Erythroblast (primary cell): ENCODE data around the gene FARP1.
A peak's percentile ranks its signal among the peaks of the same experiment; 100 is the strongest.

Experiments
- DNase-seq, 2 experiments: peaks; one replicate each; lab custom pipeline; 2025; lab: John Stamatoyannopoulos, UW
- GATA1 ChIP-seq: IDR thresholded peaks from 2 replicates; pipeline ENCODE4 v1.6.1; 2011; ENCODE audit warnings: low read depth, mild to moderate bottlenecking, control low read depth, low read length, moderate library complexity
- POLR2A ChIP-seq: IDR thresholded peaks from 2 replicates; pipeline ENCODE4 v1.6.1; 2011; ENCODE audit warnings: mild to moderate bottlenecking, low read length

Gene FARP1

GRCh38 chr13:98110749-98111148 is 32.1 kb upstream of the FARP1 start:
- TF ChIP-seq POLR2A (no peak), GATA1 (no peak)

DNA sequence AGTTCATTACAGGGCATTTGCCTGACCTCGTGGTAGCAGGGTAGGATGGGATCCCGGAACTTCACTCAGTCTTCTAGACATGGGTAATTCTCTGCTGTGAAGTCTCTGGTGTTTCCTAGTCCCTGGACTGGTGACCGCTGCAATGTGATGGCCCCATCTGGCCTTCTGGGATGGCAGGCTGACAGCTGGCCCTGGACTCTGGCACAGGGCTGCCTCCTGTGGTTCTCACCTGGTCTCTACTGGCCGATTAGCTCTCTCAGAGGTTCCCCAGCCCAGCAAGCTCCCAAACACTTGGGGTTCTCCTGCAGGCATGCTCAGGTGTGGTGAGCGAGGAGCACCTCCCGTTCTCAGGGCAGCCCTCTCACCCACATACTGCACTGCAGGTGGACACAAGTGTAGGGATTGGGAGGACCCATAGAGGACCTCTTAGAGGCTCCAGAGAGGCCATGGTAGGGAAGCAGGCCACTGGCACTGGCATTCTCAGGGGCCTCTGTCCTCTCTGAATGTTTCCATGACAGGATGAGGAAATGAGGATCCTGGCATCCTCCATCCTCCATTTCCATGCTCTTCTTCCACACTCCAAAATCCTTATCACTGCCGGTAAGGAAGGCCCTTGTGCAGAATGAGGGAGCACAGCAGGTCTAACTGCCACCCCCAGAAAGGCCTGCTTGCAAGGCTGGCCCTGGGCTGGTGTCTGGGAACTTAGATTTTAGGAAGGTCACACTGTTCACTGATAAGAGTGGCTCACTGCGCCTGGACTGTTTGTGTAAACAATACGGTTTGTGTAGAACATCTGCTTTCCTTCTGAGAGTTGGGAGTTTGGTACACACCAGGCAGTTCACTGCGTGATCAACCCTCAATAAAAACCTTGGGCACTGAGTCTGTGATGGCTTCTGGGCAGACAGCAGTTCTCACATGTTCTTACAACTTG is 31.5 kb upstream of the FARP1 start:
- TF ChIP-seq POLR2A (no peak), GATA1 (no peak)
- no peak for DNase-seq

More at GRCh38 chr13:98110749-98111148, 32.1 kb upstream of the FARP1 start:
- no peak for DNase-seq

DNA sequence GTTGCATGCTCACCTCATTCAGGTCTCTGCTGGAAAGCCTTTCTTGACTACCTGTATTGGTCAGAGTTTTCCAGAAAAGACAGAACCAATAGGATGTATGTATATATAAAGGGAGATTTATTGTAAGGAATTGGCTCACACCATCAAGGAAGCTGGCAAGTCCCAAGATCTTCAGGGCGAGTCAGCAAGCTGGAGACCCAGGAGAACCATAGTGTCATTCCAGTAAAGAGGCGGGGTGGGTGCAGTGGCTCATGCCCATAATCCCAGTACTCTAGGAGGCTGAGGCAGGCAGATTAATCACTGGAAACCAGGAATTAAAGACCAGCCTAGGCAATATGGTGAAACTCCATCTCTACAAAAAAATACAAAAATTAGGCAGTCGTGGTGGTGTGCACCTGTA is 30.4 kb upstream of the FARP1 start:
- no peak for TF ChIP-seq POLR2A
- no peak for TF ChIP-seq GATA1

GRCh38 chr13:98118865-98119264 is 24.0 kb upstream of the FARP1 start:
- TF ChIP-seq GATA1 (no peak), POLR2A (no peak)
- no peak for DNase-seq

More for the DNA sequence above, 30.4 kb upstream of the FARP1 start:
- no peak for DNase-seq

DNA sequence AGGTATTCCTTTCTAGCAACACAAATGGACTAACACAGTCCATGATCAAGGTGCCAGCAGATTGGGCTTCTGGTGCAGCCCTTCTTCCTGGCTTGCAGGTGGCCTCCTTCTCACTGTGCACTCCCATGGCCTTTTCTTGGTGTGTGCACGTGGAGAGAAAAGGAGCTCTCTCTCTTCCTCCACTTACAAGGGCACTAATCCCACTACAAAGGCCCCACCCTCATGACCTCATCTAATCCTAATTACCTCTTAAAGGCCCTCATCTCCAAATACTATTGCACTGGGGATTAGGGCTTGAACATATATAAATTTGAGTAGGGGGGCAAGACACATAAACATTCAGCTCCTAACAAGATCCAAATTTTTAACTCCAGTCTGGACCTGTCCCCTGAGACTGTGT is 19.7 kb upstream of the FARP1 start:
- DNase-seq, result no peak
- no peak for TF ChIP-seq POLR2A
- TF ChIP-seq GATA1, result no peak

DNA sequence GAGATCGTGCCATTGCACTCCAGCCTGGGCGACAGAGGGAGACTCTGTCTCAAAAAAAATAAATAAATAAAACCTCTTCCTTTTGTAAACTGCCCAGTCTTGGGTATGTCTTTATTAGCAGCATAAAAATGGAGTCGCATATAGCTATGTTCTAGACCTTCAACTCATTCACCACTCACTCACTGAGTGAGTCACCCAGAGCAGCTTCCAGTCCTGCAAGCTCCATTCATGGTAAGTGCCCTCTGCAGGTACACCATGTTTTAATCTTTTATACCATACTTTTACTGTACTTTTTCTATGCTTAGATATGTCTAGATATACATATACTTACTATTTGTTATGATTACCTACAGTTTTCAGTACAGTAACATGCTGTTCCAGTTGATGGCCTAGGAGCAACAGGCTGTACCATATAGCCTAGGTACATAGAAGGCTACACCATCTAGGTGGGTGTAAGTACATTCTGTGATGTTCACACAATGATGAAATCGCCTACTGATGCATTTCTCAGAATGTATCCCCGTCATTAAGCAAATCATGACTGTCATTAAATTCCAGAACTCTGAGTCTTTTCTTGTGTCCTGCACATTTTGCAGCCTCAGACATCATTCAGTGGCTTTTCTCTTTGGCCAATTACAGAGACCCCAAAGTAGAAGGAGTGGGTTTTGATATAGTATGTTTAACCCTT is 13.7 kb upstream of the FARP1 start:
- DNase-seq, result no peak
- TF ChIP-seq GATA1 (no peak), POLR2A (no peak)

DNA sequence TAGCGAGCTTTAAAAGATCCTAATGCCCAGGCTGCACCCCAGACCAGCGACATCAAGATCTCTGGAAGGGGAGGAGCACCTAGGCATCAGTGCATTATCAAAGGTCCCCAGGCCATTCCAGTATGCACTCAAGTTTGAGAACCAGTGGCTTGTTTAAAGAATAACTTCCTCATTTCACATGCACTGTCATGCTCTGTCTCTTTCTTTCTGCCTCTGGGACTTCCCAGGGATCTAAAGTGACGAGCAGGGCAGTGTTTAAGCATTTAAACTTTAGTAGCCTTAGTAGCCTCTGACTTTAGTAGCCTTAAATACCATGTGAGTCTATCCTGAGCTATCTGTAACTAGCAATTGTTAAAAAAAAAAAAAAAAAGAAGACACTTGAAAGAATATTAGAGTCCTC is 8.9 kb upstream of the FARP1 start:
- DNase-seq, result peak; percentile 3 to 25
- no peak for TF ChIP-seq POLR2A
- no peak for TF ChIP-seq GATA1

DNA sequence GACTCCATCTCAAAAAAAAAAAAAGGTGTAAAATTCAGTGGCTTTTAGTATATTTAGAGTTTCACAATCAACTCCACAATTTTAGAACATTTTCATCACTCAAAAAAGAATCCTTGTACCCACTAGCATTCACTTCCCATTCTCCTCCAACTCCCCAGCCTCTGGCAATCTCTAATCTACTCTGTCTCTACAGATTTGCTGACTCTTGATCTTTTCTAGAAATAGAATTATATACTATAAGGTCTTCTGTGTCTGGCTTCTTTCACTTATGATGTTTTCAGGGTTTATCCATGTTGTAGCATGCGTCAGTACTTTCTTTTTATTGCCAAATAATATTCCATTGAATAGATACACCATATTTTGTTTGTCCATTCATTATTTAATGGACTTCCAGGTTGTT is 8.0 kb upstream of the FARP1 start:
- no peak for DNase-seq
- TF ChIP-seq POLR2A, result no peak
- no peak for TF ChIP-seq GATA1

- DNase-seq, result no peak
- TF ChIP-seq GATA1, result no peak
Measured at GRCh38 chr13:98141091-98141490, 1.8 kb upstream of the FARP1 start.

- DNase-seq, result peak; percentile 19 to 27
- TF ChIP-seq POLR2A, result no peak
- TF ChIP-seq GATA1, result no peak
Measured at GRCh38 chr13:98141509-98142379, 1.1 kb upstream of the FARP1 start.

DNA sequence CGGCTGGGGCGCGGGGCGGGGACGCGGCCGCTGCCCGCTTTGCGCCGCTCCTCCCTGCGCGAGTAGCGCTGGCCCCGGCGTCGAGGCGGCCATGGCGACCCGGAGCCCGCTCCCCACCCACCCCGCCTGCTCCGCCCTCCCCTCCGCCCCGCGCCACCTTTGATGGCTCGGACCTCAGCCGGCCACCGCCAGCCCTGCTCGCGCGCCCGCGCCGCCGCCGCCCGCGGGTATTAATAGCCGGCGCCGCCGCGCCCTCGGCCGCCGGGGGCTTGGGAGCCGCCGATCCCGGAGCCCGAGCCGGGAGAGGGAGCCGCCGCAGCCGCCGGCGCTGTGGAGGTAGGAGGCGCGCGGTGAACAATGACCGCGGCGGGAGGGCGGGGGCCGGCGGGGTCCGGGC is 261 bp downstream of the FARP1 start:
- no peak for DNase-seq
- TF ChIP-seq POLR2A, result no peak
- no peak for TF ChIP-seq GATA1

GRCh38 chr13:98143601-98144026 is 720 bp downstream of the FARP1 start:
- DNase-seq, result no peak
- TF ChIP-seq POLR2A, result no peak
- TF ChIP-seq GATA1, result no peak

GRCh38 chr13:98144027-98144741 is 1.3 kb downstream of the FARP1 start:
- DNase-seq, result no peak
- TF ChIP-seq POLR2A, result no peak
